Upper lobe of left lung (tissue), 4 donors: Measurements from ENCODE around the gene ZBTB16.

Experiments used
- EP300 ChIP-seq, 4 donors: sonication (generic); formaldehyde crosslinking; IDR thresholded peaks; one replicate each; pipeline ENCODE4 v1.5.1; 2017; ENCODE audit warnings: antibody characterized with exemption in 4 of 4, control low read depth in 2 of 4
- POLR2A ChIP-seq, 4 donors: fragments of 450-650 bp; IDR thresholded peaks; one replicate each; pipeline ENCODE4 v1.5.1; 2016 to 2017; ENCODE audit warnings: antibody characterized with exemption in 4 of 4, mild to moderate bottlenecking in 2 of 4
- POLR2AphosphoS5 ChIP-seq, 2 donors: sonication (generic); formaldehyde crosslinking; IDR thresholded peaks; one replicate each; pipeline ENCODE4 v1.5.1; 2017; ENCODE audit warnings: antibody characterized with exemption in 2 of 2
- TF ChIP-seq, protein P1 (sequence below), 6 experiments: fragments of 450-650 bp in 4 of 6; fragments of 200-600 bp in 2 of 6; sonication (generic) in 2 of 6; IDR thresholded peaks; one replicate each; pipeline ENCODE4 v1.5.1; 2016 to 2019; ENCODE audit warnings: antibody characterized with exemption in 6 of 6

- TF ChIP-seq, protein P1, sequence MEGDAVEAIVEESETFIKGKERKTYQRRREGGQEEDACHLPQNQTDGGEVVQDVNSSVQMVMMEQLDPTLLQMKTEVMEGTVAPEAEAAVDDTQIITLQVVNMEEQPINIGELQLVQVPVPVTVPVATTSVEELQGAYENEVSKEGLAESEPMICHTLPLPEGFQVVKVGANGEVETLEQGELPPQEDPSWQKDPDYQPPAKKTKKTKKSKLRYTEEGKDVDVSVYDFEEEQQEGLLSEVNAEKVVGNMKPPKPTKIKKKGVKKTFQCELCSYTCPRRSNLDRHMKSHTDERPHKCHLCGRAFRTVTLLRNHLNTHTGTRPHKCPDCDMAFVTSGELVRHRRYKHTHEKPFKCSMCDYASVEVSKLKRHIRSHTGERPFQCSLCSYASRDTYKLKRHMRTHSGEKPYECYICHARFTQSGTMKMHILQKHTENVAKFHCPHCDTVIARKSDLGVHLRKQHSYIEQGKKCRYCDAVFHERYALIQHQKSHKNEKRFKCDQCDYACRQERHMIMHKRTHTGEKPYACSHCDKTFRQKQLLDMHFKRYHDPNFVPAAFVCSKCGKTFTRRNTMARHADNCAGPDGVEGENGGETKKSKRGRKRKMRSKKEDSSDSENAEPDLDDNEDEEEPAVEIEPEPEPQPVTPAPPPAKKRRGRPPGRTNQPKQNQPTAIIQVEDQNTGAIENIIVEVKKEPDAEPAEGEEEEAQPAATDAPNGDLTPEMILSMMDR (IDR thresholded peaks at IDR 0.05), result no peak
- TF ChIP-seq POLR2A (IDR thresholded peaks at IDR 0.05) (peak in 1 of 4 donors; percentile 9), POLR2AphosphoS5 (IDR thresholded peaks at IDR 0.05) (no peak), EP300 (IDR thresholded peaks at IDR 0.05) (no peak)
Measured at GRCh38 chr11:114073828-114074381, 14.4 kb downstream of the ZBTB16 start.
